GM06990 (cell line): ENCODE results near the gene RABEP1.

Experiments
- DNase-seq: peaks from one replicate; pipeline ENCODE4 v3.0.0-alpha.2; 2011; ENCODE audit not compliant: insufficient read length; ENCODE audit errors: extremely low read depth
- H3K27me3 ChIP-seq: replicated peaks from 2 replicates; pipeline ENCODE4 v1.6.0; 2011; ENCODE audit warnings: low read length; ENCODE audit not compliant: control insufficient read depth, insufficient read depth
- H3K36me3 ChIP-seq: 2 replicates; pipeline ENCODE4 v1.5.1; 2011; ENCODE audit warnings: low read length; ENCODE audit not compliant: control insufficient read depth, insufficient read depth
- H3K4me3 ChIP-seq: replicated peaks from 2 replicates; pipeline ENCODE4 v1.5.1; 2011; ENCODE audit warnings: low read depth, mild to moderate bottlenecking, control low read depth, low read length
- CTCF ChIP-seq: IDR thresholded peaks from 2 replicates; pipeline ENCODE4 v1.5.1; 2011; ENCODE audit warnings: low read length, control low read depth, mild to moderate bottlenecking, inconsistent platforms; ENCODE audit not compliant: insufficient read depth, poor library complexity, severe bottlenecking

RABEP1 gene

GRCh38 chr17:5419356-5419958, 137.4 kb downstream of the RABEP1 start, which contains the start of gene NUP88:
NUP88 (minus strand) TSS chr17:5419662; CDS start chr17:5419650, 12 bp downstream.
- DNase-seq: peak; percentile 97
- Histone ChIP-seq H3K36me3 (peaks cover 10% of the 10 kb centered on the region), H3K4me3 (peak within 1 kb of the TSS; percentile 83), H3K27me3 (no peaks in the 10 kb centered on the region)
- no peak for TF ChIP-seq CTCF

- DNase-seq: no peak
- peak within 1 kb of the TSS; percentile 83 for H3K4me3 ChIP-seq
- no peak for TF ChIP-seq CTCF
- no peaks in the 10 kb centered on the region for H3K27me3 ChIP-seq
- peaks cover 10% of the 10 kb centered on the region for H3K36me3 ChIP-seq
Measured at GRCh38 chr17:5419959-5420653, 138.0 kb downstream of the RABEP1 start, which contains the start of gene RPAIN. RPAIN (plus strand) TSS chr17:5420182; CDS start chr17:5420211, 29 bp downstream.

GRCh38 chr17:5422505-5422904, 140.4 kb downstream of the RABEP1 start:
- no peak overlapping the region for H3K4me3 ChIP-seq
- peaks cover 18% of the 10 kb centered on the region for H3K36me3 ChIP-seq
- no peak for DNase-seq
- no peak for TF ChIP-seq CTCF
- H3K27me3 ChIP-seq: no peaks in the 10 kb centered on the region

GRCh38 chr17:5424909-5425308, 142.8 kb downstream of the RABEP1 start:
- no peak for TF ChIP-seq CTCF
- Histone ChIP-seq H3K27me3 (no peaks in the 10 kb centered on the region), H3K4me3 (no peak overlapping the region), H3K36me3 (peaks cover 26% of the 10 kb centered on the region)
- no peak for DNase-seq

- Histone ChIP-seq H3K4me3 (no peak overlapping the region), H3K36me3 (peaks cover 31% of the 10 kb centered on the region), H3K27me3 (no peaks in the 10 kb centered on the region)
- no peak for TF ChIP-seq CTCF
- no peak for DNase-seq
Measured at GRCh38 chr17:5425826-5426225, 143.7 kb downstream of the RABEP1 start.
